Measurements from ENCODE around the gene ZBTB43. TPM values are rescaled to one million over a fixed set of nuclear protein-coding genes. Genes with fewer than 3 reads are reported as not detected.

The ZBTB43 gene
- total RNA-seq, 4 donors from 2014 or later = 9.9 to 15.2 (median 12.7) TPM

DNA sequence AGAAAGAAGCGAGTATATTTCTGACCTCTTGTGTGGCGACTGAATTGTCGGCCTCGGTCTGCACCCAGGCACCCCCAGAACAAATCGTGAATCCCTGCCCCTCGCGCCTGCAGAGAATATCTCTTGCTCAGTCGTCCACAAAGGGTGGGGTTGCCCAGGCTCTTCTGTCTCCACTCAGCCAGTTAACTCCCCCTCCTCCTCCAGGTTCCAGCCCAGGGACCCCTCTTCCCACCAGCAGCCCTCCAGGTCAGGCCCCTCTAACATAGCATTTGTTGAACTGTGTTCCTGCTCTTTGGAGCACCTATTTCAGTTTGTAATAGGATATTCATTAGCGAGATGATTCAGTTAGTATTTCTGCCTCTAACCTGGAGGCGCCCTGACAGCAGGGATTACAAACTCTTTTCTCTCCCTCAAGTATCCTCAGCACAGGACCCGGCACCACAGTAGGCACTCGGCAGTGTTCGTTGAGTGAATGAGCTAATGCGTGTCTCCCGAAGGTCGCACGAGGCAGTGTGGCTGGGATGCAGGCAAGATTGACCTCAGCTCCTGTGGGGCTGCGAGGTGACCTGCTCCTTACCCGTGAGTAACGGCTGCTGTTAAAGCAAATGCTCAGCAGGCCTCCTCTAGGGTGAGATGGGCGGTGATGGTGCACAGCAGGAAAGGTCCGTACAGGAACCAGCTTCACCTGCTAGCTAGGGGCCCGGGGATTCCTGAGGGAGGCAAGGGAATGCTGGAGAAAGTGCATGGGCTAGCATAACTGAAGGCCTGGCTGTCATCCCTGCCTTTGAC is 81.4 kb downstream of the ZBTB43 start:
- no peak for TF ChIP-seq CTCF (IDR thresholded peaks at IDR 0.05; ENCODE audit: low read depth)

DNA sequence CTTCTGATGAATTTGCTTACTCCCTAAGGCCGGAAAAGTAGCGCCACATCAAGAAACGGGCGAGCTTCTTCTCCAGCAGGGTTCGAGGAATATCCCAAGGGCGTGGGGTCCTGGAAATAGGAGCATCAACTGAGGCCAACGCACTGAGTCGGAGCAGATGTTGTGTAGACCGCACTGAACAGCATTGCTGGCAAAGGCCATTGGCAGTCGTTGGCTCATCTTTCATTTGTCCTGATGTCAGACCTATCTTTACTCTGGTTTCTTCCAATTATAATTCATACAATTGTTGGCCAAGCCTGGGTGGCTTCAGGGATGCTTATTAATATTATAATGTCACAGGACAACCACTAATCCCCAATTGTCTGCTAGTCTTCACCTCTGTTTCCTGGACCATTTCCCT is 82.1 kb downstream of the ZBTB43 start:
- no peak for TF ChIP-seq CTCF (IDR thresholded peaks at IDR 0.05; ENCODE audit: low read depth)

Other genes with a start within 250 kb of the ZBTB43 start
- 1 to 10 TPM in 1 of 4 donors, under 1 TPM in 2, not detected in 1; 0.38 to 1.1 (median 0.51) TPM for gene LMX1B, start 191.1 kb upstream of the ZBTB43 start, total RNA-seq
- 10 to 100 TPM; 11.5 to 19.7 (median 16.2) TPM for gene ZBTB34, start 55.6 kb downstream of the ZBTB43 start, total RNA-seq
- 10 to 100 TPM in 1 of 4 donors, 1 to 10 TPM in 3; 4.7 to 18.1 (median 5.0) TPM for gene RALGPS1, start 109.7 kb downstream of the ZBTB43 start, total RNA-seq